Activated CD4-positive, alpha-beta T cell treated with anti-CD3 and anti-CD28 coated beads, Interleukin-2, amount 10 ng/mL, durations not matched to agents 7 days and 5 days (primary cell): ENCODE results near the gene PLD3. TPM values are rescaled to one million over a fixed set of nuclear protein-coding genes. Genes with fewer than 3 reads are reported as not detected.

Experiments used
- CTCF ChIA-PET: fragments of 350-600 bp; sonication (Branson Sonifier 250); formaldehyde crosslinking; loops from one replicate; lab custom pipeline; 2021; ENCODE audit warnings: antibody characterized with exemption; lab: Charles Lee
- POLR2A ChIA-PET: fragments of 350-600 bp; sonication (Branson Sonifier 250); formaldehyde crosslinking; loops from one replicate; lab custom pipeline; 2021; ENCODE audit warnings: antibody characterized with exemption; lab: Charles Lee
- DNase-seq: peaks from one replicate; pipeline ENCODE4 v3.0.0-alpha.2; 2020
- H3K27ac Mint-ChIP-seq: one replicate; pipeline ENCODE4 v1.8.0; 2021; ENCODE audit warnings: mild to moderate bottlenecking, moderate library complexity, mixed read lengths
- H3K27me3 Mint-ChIP-seq: one replicate; pipeline ENCODE4 v1.8.0; 2021; ENCODE audit warnings: mixed read lengths
- H3K36me3 Mint-ChIP-seq: one replicate; pipeline ENCODE4 v1.8.0; 2021; ENCODE audit warnings: low read depth, mixed read lengths
- H3K4me1 Mint-ChIP-seq: one replicate; pipeline ENCODE4 v1.8.0; 2021; ENCODE audit warnings: mixed read lengths
- H3K4me3 Mint-ChIP-seq: one replicate; pipeline ENCODE4 v1.8.0; 2021; ENCODE audit warnings: mild to moderate bottlenecking, moderate library complexity, mixed read lengths
- H3K9me3 Mint-ChIP-seq: one replicate; pipeline ENCODE4 v1.8.0; 2021; ENCODE audit warnings: mixed read lengths
- total RNA-seq, 2 experiments: library from RNA; stranded (reverse); gene quantifications; one replicate each; pipeline ENCODE4 v1.2.3, GENCODE V29; 2021

PLD3 gene
- total RNA-seq, 2 experiments from 2014 or later, result 70.8 to 73.7 TPM

- no peaks in the 10 kb centered on the region for H3K9me3 Mint-ChIP-seq
- H3K4me3 Mint-ChIP-seq, result no peak overlapping the region
- DNase-seq, result no peak
- ChIA-PET CTCF (interaction anchor here (1.3 to 2.8 kb wide), 3 partner anchors 8 to 12 kb away, joined by 5 to 10 read pairs (median 7); no protein-coding TSS in a partner anchor), POLR2A (no interaction called here)
- no peak overlapping the region for H3K27ac Mint-ChIP-seq
- H3K36me3 Mint-ChIP-seq, result no peaks in the 10 kb centered on the region
- H3K4me1 Mint-ChIP-seq, result peaks cover 36% of the 10 kb centered on the region
- no peaks in the 10 kb centered on the region for H3K27me3 Mint-ChIP-seq
These were observed 67.3 kb downstream of the PLD3 start for GRCh38 chr19:40415768-40416167.

DNA sequence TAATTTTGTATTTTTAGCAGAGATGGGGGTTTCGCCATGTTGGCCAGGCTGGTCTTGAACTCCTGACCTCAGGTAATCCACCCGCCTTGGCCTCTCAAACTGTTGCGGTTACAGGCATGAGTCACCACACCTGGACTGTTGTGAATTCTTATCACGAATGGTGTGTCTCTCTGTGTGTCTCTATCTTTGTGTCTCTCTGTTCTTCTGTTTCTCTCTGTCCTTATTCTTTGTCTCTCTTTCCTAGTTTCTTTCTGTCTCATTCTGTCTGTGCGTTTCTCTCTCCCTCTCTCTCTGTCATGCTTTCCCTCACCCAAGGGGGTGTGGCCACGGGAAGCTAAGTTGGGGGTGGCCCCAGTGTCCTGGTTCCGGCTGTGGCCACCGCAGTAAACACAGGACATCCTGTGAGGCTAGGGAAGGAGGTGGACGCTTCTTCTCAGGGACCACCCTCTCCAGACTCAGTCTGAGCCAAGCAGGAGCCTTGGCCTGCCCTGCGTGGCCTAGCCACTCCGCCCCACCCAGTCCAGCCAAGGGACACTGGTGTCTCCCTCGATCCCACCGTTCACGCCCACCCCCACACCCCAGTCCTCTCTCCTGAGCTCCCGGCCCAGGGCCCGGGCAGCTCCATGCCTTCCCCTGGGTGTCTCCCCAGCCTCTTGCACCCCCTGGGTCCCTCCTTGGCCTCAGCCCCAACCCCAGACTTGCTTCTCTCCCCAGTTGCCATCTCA, 68.6 kb downstream of the PLD3 start:
- ChIA-PET CTCF (interaction anchor here (1.3 to 1.9 kb wide), 4 partner anchors 8 to 13 kb away, joined by 4 to 7 read pairs (median 5); partner anchors contain the start of gene SERTAD1), POLR2A (no interaction called here)
- Mint-ChIP-seq H3K4me1 (peaks cover 41% of the 10 kb centered on the region), H3K9me3 (no peaks in the 10 kb centered on the region), H3K27ac (peak overlapping the region; percentile 63), H3K27me3 (no peaks in the 10 kb centered on the region), H3K4me3 (no peak overlapping the region), H3K36me3 (no peaks in the 10 kb centered on the region)
- no peak for DNase-seq

DNA sequence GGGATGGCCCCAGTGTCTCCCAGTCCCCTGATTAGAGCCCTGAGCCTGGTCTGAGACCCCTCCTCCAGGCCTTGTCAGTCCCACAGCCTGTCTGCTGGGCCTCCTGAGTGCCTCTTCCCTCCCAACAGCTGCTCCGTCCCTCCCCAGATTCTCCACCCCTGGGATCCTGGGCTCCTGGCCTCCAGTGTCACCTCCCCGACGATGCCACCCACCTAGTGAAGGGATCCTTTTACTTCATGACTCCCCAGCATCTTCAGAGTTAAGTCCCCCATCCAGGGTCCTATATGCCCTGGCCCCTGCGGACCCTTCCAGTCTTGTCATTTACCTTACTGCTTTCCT, 69.1 kb downstream of the PLD3 start:
- no peaks in the 10 kb centered on the region for H3K9me3 Mint-ChIP-seq
- ChIA-PET CTCF (interaction anchor here (1.3 to 1.5 kb wide), 2 partner anchors 8 to 14 kb away, joined by 4 to 5 read pairs; partner anchors contain the start of gene SERTAD1), POLR2A (no interaction called here)
- no peaks in the 10 kb centered on the region for H3K27me3 Mint-ChIP-seq
- H3K4me3 Mint-ChIP-seq, result no peak overlapping the region
- no peak for DNase-seq
- peaks cover 4% of the 10 kb centered on the region for H3K36me3 Mint-ChIP-seq
- peaks cover 47% of the 10 kb centered on the region for H3K4me1 Mint-ChIP-seq
- H3K27ac Mint-ChIP-seq, result peak overlapping the region; percentile 34

DNA sequence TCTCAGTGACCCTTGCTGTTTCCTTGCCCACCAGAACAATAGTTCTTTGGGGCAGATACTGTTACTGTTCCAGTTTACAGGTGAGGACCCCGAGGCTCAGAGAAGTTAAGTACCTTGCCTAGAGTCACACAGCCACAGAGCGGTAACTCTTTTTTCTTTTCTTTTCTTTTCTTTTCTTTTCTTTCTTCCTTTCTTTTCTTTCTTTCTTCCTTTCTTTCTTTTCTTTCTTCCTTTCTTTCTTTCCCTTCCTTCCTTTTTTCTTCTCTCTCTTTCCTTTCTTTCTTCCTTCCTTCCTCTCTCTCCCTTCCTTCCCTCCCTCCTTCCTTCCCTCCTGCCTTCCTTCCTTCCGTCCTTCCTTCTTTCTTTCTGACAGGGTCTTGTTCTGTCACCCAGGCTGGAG, 69.5 kb downstream of the PLD3 start:
- Mint-ChIP-seq H3K4me3 (no peak overlapping the region), H3K9me3 (no peaks in the 10 kb centered on the region), H3K4me1 (peaks cover 49% of the 10 kb centered on the region), H3K27me3 (no peaks in the 10 kb centered on the region), H3K36me3 (peaks cover 5% of the 10 kb centered on the region), H3K27ac (peak overlapping the region; percentile 34)
- DNase-seq, result no peak
- ChIA-PET CTCF (interaction anchor here (1.1 to 1.5 kb wide), 2 partner anchors 8 to 48 kb away, joined by 3 to 4 read pairs; partner anchors contain the start of genes BLVRB and SERTAD1), POLR2A (no interaction called here)

GRCh38 chr19:40419066-40419612, 70.6 kb downstream of the PLD3 start:
- POLR2A ChIA-PET, result no interaction called here
- Mint-ChIP-seq H3K4me1 (peaks cover 51% of the 10 kb centered on the region), H3K27ac (no peak overlapping the region), H3K36me3 (peaks cover 5% of the 10 kb centered on the region), H3K27me3 (no peaks in the 10 kb centered on the region), H3K9me3 (no peaks in the 10 kb centered on the region), H3K4me3 (no peak overlapping the region)
- CTCF ChIA-PET, result interaction anchor here (1.1 to 3.2 kb wide), 2 partner anchors 24 to 47 kb away, joined by 3 to 14 read pairs; partner anchors contain the start of gene BLVRB
- DNase-seq, result no peak

- H3K4me3 Mint-ChIP-seq, result peak overlapping the region; percentile 53
- CTCF ChIA-PET, result interaction anchor here (0.6 to 3.2 kb wide), 14 partner anchors 9 to 1969 kb away, joined by 3 to 19 read pairs (median 6); partner anchors contain the start of gene BLVRB
- peaks cover 9% of the 10 kb centered on the region for H3K36me3 Mint-ChIP-seq
These were observed 71.3 kb downstream of the PLD3 start for GRCh38 chr19:40419780-40420179.

DNA sequence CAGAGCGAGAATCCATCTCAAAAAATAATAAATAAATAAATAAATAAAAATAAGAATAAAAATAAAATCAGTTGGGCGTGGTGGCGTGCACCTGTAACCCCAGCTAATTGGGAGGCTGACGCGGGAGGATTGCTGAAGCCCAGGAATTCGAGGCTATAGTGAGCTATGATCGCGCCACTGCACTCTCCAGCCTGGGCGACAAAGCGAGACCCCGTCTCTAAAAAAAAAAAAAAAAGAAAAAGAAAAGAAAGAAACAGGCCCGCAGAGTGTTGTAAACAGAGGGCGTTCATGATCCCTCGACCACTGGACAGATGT, 71.9 kb downstream of the PLD3 start:
- ChIA-PET POLR2A (no interaction called here), CTCF (interaction anchor here (0.6 to 3.2 kb wide), 20 partner anchors 9 to 1968 kb away, joined by 3 to 19 read pairs (median 4); partner anchors contain the start of gene BLVRB)
- H3K4me3 Mint-ChIP-seq, result peak overlapping the region; percentile 80
- peaks cover 10% of the 10 kb centered on the region for H3K36me3 Mint-ChIP-seq
- H3K9me3 Mint-ChIP-seq, result no peaks in the 10 kb centered on the region
- H3K27me3 Mint-ChIP-seq, result no peaks in the 10 kb centered on the region
- peak overlapping the region; percentile 97 for H3K27ac Mint-ChIP-seq
- DNase-seq, result no peak
- peaks cover 59% of the 10 kb centered on the region for H3K4me1 Mint-ChIP-seq

More at GRCh38 chr19:40419780-40420179, 71.3 kb downstream of the PLD3 start:
- no peaks in the 10 kb centered on the region for H3K27me3 Mint-ChIP-seq
- no peak for DNase-seq
- POLR2A ChIA-PET, result no interaction called here
- H3K4me1 Mint-ChIP-seq, result peaks cover 56% of the 10 kb centered on the region
- H3K9me3 Mint-ChIP-seq, result no peaks in the 10 kb centered on the region
- peak overlapping the region; percentile 44 for H3K27ac Mint-ChIP-seq

DNA sequence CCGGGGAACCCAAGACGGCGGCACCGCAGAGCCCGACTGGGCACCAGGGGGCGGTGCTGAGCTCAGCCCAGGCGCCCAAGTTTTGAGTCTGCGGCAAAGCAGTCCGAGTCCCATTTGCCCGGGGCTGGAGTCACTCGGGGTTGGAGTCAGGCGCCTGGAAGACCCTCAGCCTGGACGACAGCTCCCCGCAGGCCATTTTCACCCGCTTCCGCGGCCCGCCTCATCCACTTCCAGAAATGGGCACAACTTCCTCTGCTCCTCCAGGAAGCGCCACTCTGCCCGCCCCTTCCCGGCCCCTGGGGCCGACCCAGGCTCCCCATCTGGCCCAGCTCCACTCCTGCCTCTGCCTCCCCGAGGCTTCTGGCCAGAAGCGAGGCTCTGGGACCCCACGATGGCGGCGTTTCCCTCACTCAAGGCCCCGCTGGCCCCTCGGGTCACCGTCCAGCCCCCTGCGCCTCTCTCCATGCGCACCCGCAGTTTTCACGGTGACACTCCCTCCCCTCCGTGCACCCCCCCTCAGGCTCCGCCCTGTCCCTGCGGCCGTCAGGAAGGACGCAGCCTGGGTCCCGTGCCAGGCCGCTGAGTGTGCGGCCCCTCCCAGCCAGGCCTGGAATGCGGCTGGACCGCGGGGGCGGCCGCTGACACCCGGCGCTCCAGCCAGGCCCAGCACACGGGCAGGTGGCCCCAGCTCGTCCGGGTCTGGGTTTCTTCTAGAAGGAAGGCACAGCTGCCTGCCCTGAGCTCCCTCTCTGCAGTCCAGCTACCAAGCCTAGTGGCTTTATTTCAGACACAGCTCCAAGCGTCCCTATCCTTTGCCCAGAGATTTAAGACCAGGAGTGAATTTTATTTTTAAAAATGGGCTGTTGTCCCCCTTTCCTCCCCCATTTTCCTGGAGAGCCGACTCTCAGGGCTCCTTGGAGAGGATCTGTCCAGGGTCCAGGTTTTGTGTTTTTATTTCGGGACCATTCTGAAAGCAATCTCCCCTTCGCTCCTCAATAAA, 72.6 kb downstream of the PLD3 start:
- Mint-ChIP-seq H3K27ac (peak overlapping the region; percentile 97), H3K36me3 (peaks cover 10% of the 10 kb centered on the region), H3K27me3 (no peaks in the 10 kb centered on the region), H3K4me3 (peak overlapping the region; percentile 80), H3K9me3 (no peaks in the 10 kb centered on the region), H3K4me1 (peaks cover 55% of the 10 kb centered on the region)
- ChIA-PET POLR2A (no interaction called here), CTCF (interaction anchor here (0.6 to 3.2 kb wide), 18 partner anchors 9 to 595 kb away, joined by 3 to 19 read pairs (median 5); partner anchors contain the start of gene BLVRB)
- peak; percentile 75 for DNase-seq

GRCh38 chr19:40421993-40422747, 73.7 kb downstream of the PLD3 start:
- H3K4me1 Mint-ChIP-seq, result peaks cover 51% of the 10 kb centered on the region

GRCh38 chr19:40422748-40423566, 74.5 kb downstream of the PLD3 start:
- ChIA-PET CTCF (no interaction called here), POLR2A (no interaction called here)
- H3K36me3 Mint-ChIP-seq, result peaks cover 10% of the 10 kb centered on the region
- DNase-seq, result no peak
- peak overlapping the region; percentile 97 for H3K27ac Mint-ChIP-seq
- H3K4me1 Mint-ChIP-seq, result peaks cover 45% of the 10 kb centered on the region
- no peaks in the 10 kb centered on the region for H3K27me3 Mint-ChIP-seq
- no peak overlapping the region for H3K4me3 Mint-ChIP-seq
- no peaks in the 10 kb centered on the region for H3K9me3 Mint-ChIP-seq

More at GRCh38 chr19:40421993-40422747, 73.7 kb downstream of the PLD3 start:
- no peaks in the 10 kb centered on the region for H3K9me3 Mint-ChIP-seq
- POLR2A ChIA-PET, result no interaction called here
- no peak for DNase-seq
- peak overlapping the region; percentile 80 for H3K4me3 Mint-ChIP-seq
- peaks cover 10% of the 10 kb centered on the region for H3K36me3 Mint-ChIP-seq
- peak overlapping the region; percentile 97 for H3K27ac Mint-ChIP-seq
- CTCF ChIA-PET, result interaction anchor here (2.4 to 3.2 kb wide), 2 partner anchors 21 to 43 kb away, joined by 14 read pairs; partner anchors contain the start of gene BLVRB
- no peaks in the 10 kb centered on the region for H3K27me3 Mint-ChIP-seq

DNA sequence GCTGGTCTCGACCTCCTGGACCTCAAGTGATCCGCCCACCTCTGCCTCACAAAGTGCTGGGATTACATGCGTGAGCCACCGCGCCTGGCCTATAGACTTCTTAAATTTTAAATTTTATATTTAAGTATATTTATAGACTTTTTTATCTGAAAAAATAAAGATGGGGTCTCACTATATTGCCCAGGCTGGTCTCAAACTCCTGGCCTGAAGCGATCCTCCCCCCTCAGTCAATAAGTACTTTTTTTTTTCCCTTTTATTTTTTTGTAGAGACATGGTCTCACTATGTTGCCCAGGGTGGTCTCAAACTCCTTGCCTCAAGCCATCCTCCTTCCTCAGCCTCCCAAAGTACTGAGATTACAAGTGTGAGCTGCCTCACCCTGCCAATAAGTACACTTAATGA, 75.4 kb downstream of the PLD3 start:
- no peaks in the 10 kb centered on the region for H3K27me3 Mint-ChIP-seq
- DNase-seq, result no peak
- ChIA-PET CTCF (interaction anchor here (0.8 to 1.2 kb wide), 2 partner anchors 8 to 9 kb away, joined by 3 to 7 read pairs; no protein-coding TSS in a partner anchor), POLR2A (no interaction called here)
- peaks cover 10% of the 10 kb centered on the region for H3K36me3 Mint-ChIP-seq
- H3K9me3 Mint-ChIP-seq, result no peaks in the 10 kb centered on the region
- peak overlapping the region; percentile 19 for H3K4me3 Mint-ChIP-seq
- H3K4me1 Mint-ChIP-seq, result peaks cover 40% of the 10 kb centered on the region
- H3K27ac Mint-ChIP-seq, result peak overlapping the region; percentile 46
